Measurements from ENCODE around the gene PHACTR1. TPM values are rescaled to one million over a fixed set of nuclear protein-coding genes. Genes with fewer than 3 reads are reported as not detected.
A peak's percentile ranks its signal among the peaks of the same experiment; 100 is the strongest.

PHACTR1 gene
- total and polyA plus RNA-seq, 8 donors: 1.4 to 12.4 (median 9.3) TPM

DNA sequence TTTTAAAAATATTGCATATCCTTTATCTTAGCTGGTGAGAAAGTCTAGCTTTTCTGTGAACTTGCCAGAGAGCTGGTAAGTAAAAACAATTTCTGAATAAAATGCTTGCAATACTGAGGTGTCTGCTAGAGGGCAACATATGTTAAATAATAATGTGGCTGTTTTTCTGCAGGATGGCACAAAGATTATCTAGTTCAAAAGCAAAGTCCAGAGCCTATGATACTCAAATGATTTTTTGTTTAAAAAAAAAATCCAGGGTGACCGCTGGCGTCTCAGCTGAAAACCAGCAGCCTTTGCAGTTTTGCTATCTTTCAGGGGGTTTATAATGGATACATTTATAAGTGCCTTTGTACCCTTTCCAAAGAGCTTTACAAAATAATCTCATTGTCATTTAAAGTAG, 194.9 kb downstream of the PHACTR1 start:
- DNase-seq: no peak
- intact Hi-C loops (cut with DNase I): loop anchor here in 2 of 3 donors (5.0 to 10.0 kb wide), 2 partner anchors 213 to 421 kb away; no protein-coding TSS in a partner anchor
- Histone ChIP-seq H3K27me3 (no peaks in the 10 kb centered on the region), H3K9me3 (no peaks in the 10 kb centered on the region), H3K4me3 (no peak overlapping the region), H3K36me3 (no peaks in the 10 kb centered on the region), H3K27ac (no peak overlapping the region), H3K4me1 (no peaks in the 10 kb centered on the region)
- FAIRE-seq: peak; percentile 79
- TF ChIP-seq, protein P1, sequence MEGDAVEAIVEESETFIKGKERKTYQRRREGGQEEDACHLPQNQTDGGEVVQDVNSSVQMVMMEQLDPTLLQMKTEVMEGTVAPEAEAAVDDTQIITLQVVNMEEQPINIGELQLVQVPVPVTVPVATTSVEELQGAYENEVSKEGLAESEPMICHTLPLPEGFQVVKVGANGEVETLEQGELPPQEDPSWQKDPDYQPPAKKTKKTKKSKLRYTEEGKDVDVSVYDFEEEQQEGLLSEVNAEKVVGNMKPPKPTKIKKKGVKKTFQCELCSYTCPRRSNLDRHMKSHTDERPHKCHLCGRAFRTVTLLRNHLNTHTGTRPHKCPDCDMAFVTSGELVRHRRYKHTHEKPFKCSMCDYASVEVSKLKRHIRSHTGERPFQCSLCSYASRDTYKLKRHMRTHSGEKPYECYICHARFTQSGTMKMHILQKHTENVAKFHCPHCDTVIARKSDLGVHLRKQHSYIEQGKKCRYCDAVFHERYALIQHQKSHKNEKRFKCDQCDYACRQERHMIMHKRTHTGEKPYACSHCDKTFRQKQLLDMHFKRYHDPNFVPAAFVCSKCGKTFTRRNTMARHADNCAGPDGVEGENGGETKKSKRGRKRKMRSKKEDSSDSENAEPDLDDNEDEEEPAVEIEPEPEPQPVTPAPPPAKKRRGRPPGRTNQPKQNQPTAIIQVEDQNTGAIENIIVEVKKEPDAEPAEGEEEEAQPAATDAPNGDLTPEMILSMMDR (IDR thresholded peaks at IDR 0.05): peak in 2 of 4 donors; percentile 33 to 44
- 9 to 10% methylated on average over 2 of the region's 2 CpGs for WGBS, 2 donors
- ATAC-seq: peak; percentile 55 to 82 (median 74)

- no peak for FAIRE-seq
- H3K27ac ChIP-seq: no peak overlapping the region
- TF ChIP-seq, protein P1 (IDR thresholded peaks at IDR 0.05): no peak
- H3K4me1 ChIP-seq: no peaks in the 10 kb centered on the region
- 72 to 78% methylated on average over 6 of the region's 6 CpGs for WGBS, 2 donors
- intact Hi-C loops (cut with DNase I): loop anchor here in 2 of 3 donors (5.0 to 10.0 kb wide), 2 partner anchors 212 to 419 kb away; no protein-coding TSS in a partner anchor
- no peak overlapping the region for H3K4me3 ChIP-seq
- no peaks in the 10 kb centered on the region for H3K27me3 ChIP-seq
- H3K9me3 ChIP-seq: no peaks in the 10 kb centered on the region
- no peak for ATAC-seq
- H3K36me3 ChIP-seq: no peaks in the 10 kb centered on the region
- no peak for DNase-seq
Measured at GRCh38 chr6:12913201-12913600, 196.6 kb downstream of the PHACTR1 start.

DNA sequence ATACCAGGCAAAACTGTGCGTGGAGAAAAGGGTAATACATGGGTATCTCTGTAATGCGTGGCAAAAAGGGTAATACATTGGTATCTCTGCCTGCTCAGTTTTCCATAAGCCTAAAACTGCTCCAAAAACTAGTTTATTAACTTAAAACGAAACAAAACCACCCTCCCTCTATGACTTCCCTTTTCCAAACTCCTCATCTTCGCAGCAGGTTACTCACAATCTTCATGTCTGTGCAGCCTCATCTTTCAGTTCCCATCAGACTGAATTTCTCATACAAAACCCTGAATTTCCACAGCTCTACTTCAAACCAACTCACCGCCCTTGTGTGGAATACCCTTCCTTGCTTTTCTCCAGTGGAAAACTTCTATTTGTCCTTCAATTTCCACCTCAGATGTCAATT, 199.4 kb downstream of the PHACTR1 start:
- Histone ChIP-seq H3K27me3 (no peaks in the 10 kb centered on the region), H3K27ac (no peak overlapping the region), H3K4me1 (no peaks in the 10 kb centered on the region), H3K36me3 (no peaks in the 10 kb centered on the region), H3K4me3 (no peak overlapping the region), H3K9me3 (no peaks in the 10 kb centered on the region)
- intact Hi-C loops (cut with DNase I): loop anchor here in 2 of 3 donors (10.0 kb wide), 1 partner anchor 209 kb away; no protein-coding TSS in a partner anchor
- ATAC-seq: no peak
- TF ChIP-seq, protein P1 (IDR thresholded peaks at IDR 0.05): no peak
- WGBS, 2 donors: 85% methylated on average over 5 of the region's 5 CpGs
- FAIRE-seq: no peak
- no peak for DNase-seq

GRCh38 chr6:12916420-12917136, 200.0 kb downstream of the PHACTR1 start:
- no peaks in the 10 kb centered on the region for H3K4me1 ChIP-seq
- H3K36me3 ChIP-seq: no peaks in the 10 kb centered on the region
- FAIRE-seq: no peak
- TF ChIP-seq, protein P1 (IDR thresholded peaks at IDR 0.05): no peak
- DNase-seq: no peak
- H3K27ac ChIP-seq: no peak overlapping the region
- intact Hi-C loops (cut with DNase I): loop anchor here in 2 of 3 donors (10.0 kb wide), 1 partner anchor 208 kb away; no protein-coding TSS in a partner anchor
- ATAC-seq: no peak
- H3K9me3 ChIP-seq: no peaks in the 10 kb centered on the region
- WGBS, 2 donors: 62 to 67% methylated on average over 3 of the region's 3 CpGs
- no peaks in the 10 kb centered on the region for H3K27me3 ChIP-seq
- no peak overlapping the region for H3K4me3 ChIP-seq

- Histone ChIP-seq H3K36me3 (no peaks in the 10 kb centered on the region), H3K4me1 (no peaks in the 10 kb centered on the region), H3K27me3 (no peaks in the 10 kb centered on the region), H3K27ac (no peak overlapping the region), H3K9me3 (no peaks in the 10 kb centered on the region), H3K4me3 (no peak overlapping the region)
- no peak for ATAC-seq
- intact Hi-C loops (cut with DNase I): no loop called here
- DNase-seq: no peak
- TF ChIP-seq, protein P1 (IDR thresholded peaks at IDR 0.05): no peak
- FAIRE-seq: no peak
Measured at GRCh38 chr6:12921467-12921866, 204.9 kb downstream of the PHACTR1 start.

Measured in pancreas (tissue), 10 donors.